GM12892 (cell line): ENCODE data around the gene ERGIC1.

Experiments used
- POLR2A ChIP-seq: IDR thresholded peaks from 2 replicates; pipeline ENCODE4 v1.6.1; 2011; ENCODE audit warnings: low read depth, low read length, control low read depth
- POLR2AphosphoS5 ChIP-seq: IDR thresholded peaks from 2 replicates; pipeline ENCODE4 v1.6.1; 2011; ENCODE audit warnings: low read depth, low read length, control low read depth
- TAF1 ChIP-seq: IDR thresholded peaks from 2 replicates; pipeline ENCODE4 v1.6.1; 2011; ENCODE audit warnings: low read depth, mild to moderate bottlenecking, control low read depth, low read length, borderline replicate concordance

DNA sequence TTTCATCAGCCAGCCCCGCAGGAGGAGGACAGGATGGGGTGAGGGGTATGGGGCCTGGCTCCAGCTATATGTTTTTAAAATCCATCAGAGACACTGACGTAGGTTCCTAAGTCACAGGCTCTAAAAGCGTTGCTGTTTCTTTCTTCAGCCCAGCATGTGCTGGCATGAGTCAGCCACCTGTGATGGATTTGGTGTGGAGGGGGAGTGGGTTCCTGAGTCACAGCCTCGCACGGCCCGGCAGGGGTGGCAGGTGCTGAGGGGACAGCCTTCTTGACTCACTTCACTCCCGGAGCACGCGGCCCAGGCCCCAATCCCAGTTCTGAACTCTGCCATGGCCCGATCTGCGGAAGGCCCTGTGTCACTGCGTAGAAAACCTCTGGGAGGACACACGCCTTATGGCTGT is 86.4 kb downstream of the ERGIC1 start:
- TF ChIP-seq POLR2A (no peak), POLR2AphosphoS5 (no peak), TAF1 (no peak)
